Caki2 (cell line): ENCODE measurements around the gene STK11. TPM values are rescaled to one million over a fixed set of nuclear protein-coding genes. Genes with fewer than 3 reads are reported as not detected.

Experiments used
- DNase-seq: peaks from one replicate; pipeline ENCODE4 v3.0.0-alpha.2; 2015; ENCODE audit warnings: low read depth
- in situ Hi-C: cut with HindIII; loops from 2 replicates; pipeline ENCODE4 v1.10.0; 2016; ENCODE audit warnings: low sequenced_read_pairs, low pct_unique_long_range_greater_than_20kb, mixed read lengths
- total RNA-seq: library from RNA; depleted of rRNA; stranded (reverse); fragments of >200 nt; shearing (Covaris generic); gene quantifications from 2 replicates; pipeline ENCODE4 v1.2.3, GENCODE V29; 2014; ENCODE audit warnings: low replicate concordance; rRNA removed

STK11 gene
- total RNA-seq, 1 experiment from 2014 or later = 74.2 TPM

DNA sequence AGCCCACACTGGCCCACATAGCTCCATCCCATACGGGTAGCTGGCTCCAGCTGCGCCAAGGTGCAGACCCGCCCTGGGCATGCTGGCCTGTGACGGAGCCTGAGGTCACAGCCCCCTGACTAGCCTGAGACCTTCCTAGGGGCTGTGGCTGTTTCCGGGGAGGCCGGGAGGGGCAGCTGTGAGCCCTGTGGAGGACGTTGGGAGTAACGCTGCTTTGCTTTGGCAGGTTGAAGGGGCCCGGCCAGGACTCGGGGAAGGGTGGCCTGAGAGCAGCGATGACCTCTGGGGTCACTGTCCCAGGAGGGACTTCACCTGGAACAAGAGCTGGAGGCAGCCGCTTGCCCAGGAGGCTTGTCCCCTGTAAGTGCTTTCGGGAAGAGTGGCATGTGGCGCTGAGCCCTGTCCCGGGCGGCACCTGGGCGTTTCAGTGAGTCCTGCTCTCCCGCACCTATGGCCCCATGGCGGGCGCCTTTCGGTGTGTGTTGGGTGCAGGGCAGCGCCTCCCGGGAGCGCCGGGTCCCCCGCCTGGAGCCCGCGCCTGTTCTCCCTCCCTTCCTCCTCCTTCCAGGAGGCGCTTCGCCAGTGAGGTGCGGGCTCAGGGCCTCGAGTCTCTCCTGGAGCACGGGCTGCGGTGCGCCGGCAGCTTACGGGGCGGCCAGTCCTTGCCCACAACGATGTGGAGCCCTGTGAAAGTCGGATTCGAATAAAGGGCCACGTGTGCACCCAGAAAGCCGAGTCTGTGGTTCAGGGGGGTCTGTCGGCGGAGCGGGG lies 68.7 kb downstream of the STK11 start:
- no peak for DNase-seq
- in situ Hi-C loops = no loop called here

DNA sequence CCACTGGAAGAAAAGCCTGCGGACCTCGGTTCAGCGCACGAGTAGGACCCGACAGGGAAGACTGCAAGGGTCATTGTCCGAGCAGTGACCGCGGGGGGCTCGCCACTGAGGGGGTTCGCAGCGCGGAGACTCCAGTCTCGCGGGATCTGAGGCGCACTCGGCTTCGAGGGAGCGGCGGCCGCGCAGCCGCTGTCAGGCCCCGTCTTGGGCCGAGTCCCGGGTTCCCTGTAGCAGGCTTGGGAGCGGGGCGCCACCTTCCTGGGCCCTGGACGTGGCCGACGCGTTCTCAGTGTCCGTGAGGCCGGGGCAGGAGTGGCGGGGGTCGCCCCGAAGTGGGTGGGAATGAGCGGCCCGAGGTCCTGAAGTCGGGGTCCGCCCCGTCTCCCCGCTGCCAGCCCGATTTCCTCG lies 69.3 kb downstream of the STK11 start:
- no peak for DNase-seq
- in situ Hi-C loops = no loop called here

DNA sequence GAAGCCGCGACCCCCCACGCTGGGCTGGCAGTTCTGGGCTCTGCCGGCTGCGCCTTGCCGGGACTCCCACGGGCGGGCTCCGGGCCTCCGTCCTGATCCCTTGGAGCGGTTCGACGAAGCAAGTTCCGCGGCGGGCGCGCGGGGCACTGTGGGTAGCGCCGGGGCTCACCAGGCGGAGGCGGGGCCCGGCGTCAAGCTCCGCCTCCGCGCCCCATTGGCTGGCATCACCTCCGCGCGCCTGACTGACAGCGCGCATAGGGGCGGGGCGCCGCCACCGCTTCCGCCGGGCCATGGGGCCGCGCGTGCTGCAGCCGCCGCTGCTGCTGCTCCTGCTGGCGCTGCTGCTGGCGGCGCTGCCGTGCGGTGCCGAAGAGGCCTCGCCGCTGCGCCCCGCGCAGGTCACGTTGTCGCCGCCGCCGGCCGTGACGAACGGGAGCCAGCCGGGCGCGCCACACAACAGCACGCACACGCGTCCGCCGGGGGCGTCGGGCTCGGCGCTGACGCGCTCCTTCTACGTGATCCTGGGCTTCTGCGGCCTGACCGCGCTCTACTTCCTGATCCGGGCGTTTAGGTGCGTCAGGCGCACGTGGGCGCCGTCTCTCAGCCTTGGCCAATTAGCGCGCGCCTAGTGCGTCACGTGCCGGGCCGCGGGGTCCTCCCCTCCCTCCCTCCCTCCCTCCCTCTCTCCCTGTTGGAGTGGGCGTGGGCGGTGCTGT lies 69.8 kb downstream of the STK11 start, which contains the start of gene FAM174C:
Gene FAM174C, plus strand, starts transcription at position 271 of the 716 bp plus-strand sequence. Its CDS starts 20 bp downstream, at position 291.
- peak; percentile 93 for DNase-seq
- in situ Hi-C loops = no loop called here

DNA sequence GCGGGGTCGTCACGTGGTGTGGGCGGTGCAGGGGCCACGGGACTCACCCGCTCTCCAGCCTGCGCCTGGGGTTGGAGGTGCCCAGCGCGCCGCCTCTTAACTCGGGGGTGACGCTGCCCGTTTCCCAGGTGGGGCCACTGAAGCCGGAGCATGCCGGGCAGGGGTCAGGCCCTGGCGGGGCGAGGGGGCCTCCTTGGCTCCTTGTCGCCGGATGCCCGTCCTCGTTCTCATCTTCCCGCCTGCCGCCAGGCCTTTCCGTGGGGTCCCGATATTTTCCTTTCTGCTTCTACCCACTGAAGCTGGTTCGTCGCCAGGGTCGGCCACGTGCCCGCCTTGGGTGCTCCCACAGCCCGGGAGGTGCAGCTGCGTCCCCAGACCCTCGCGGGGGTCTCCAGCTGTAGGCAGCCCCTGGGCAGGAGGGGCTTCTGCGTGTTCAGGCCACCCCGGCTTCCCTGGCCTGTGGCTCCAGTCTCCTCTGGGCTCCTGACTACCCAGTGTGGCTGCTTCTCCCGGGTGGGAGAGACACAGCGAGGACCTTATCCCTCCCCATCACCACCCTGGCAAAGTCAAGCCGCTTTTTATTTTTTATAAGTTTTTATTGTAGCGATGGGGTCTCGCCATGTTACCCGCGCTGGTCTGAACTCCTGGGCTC lies 70.5 kb downstream of the STK11 start:
- no peak for DNase-seq
- in situ Hi-C loops = no loop called here

DNA sequence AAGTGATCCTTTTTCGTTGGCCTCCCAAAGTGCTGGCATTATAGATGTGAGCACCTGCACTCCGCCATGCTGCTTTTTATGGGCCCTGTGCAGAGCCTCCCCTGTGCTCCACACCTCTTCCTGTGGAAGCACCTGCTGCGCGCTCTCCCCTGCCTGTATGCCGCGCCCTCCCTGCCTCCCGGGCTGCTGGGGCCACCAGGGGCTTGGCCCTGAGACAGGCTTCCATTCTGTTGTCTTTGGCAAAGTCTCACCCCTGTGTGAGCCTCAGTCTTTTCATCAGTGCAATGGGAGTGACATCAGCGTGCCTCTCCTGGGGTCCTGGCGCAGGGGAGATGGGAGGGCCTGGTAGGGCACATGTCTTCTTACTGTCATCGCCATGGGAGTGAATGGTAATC lies 71.0 kb downstream of the STK11 start:
- no peak for DNase-seq
- in situ Hi-C loops = no loop called here

DNA sequence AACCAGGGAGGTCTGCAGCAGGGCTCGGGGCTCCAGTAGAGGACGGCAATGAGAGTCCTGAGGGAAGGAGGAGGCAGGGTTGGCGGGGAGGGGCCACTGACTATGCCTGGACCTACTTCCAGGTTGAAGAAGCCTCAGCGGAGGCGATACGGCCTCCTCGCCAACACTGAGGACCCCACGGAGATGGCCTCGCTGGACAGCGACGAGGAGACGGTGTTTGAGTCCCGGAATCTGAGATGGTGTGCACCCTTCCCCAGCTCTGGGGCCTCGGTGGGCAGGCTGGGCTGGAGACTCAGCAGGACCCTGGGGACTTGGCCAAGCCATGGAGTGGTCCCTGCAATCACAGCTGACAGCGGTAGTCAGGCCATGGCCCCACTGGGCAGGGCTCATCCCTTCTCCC lies 71.5 kb downstream of the STK11 start:
- DNase-seq = no peak
- in situ Hi-C loops = no loop called here

Other genes with a start within 250 kb of the STK11 start
- 99.1 and 111 TPM in 2 replicates for gene WDR18, start 221.4 kb upstream of the STK11 start, total RNA-seq
- gene GRIN3B, start 205.4 kb upstream of the STK11 start, total RNA-seq = not detected in 2 replicates
- 61.5 and 120 TPM in 2 replicates for gene TMEM259, start 184.7 kb upstream of the STK11 start, total RNA-seq
- gene RNU6-2, start 184.3 kb upstream of the STK11 start, total RNA-seq = not detected in 2 replicates
- gene CNN2, start 179.2 kb upstream of the STK11 start, total RNA-seq = 78.5 and 93.1 TPM in 2 replicates
- gene ABCA7, start 165.7 kb upstream of the STK11 start, total RNA-seq = 10.5 and 32.1 TPM in 2 replicates
- gene ARHGAP45, start 138.6 kb upstream of the STK11 start, total RNA-seq = 17.3 and 36.7 TPM in 2 replicates
- gene POLR2E, start 110.4 kb upstream of the STK11 start, total RNA-seq = 119 and 180 TPM in 2 replicates
- 693 and 719 TPM in 2 replicates for gene GPX4, start 101.8 kb upstream of the STK11 start, total RNA-seq
- gene SBNO2, start 31.5 kb upstream of the STK11 start, total RNA-seq = 20.1 and 23.7 TPM in 2 replicates
- 0.24 and 1.9 TPM in 2 replicates for gene CBARP, start 32.2 kb downstream of the STK11 start, total RNA-seq
- 17.9 and 24.9 TPM in 2 replicates for gene ATP5F1D, start 36.0 kb downstream of the STK11 start, total RNA-seq
- 5.8 and 7.6 TPM in 2 replicates for gene MIDN, start 42.8 kb downstream of the STK11 start, total RNA-seq
- 51.1 and 84.1 TPM in 2 replicates for gene CIRBP, start 63.6 kb downstream of the STK11 start, total RNA-seq
- 24.8 and 29.5 TPM in 2 replicates for gene FAM174C, start 69.8 kb downstream of the STK11 start, total RNA-seq
- gene EFNA2, start 80.1 kb downstream of the STK11 start, total RNA-seq = not detected in 2 replicates
- 43.2 and 58.6 TPM in 2 replicates for gene NDUFS7, start 178.1 kb downstream of the STK11 start, total RNA-seq
- 25.5 and 68.1 TPM in 2 replicates for gene GAMT, start 195.8 kb downstream of the STK11 start, total RNA-seq
- 80.1 and 97.4 TPM in 2 replicates for gene DAZAP1, start 201.8 kb downstream of the STK11 start, total RNA-seq
- gene RPS15, start 232.6 kb downstream of the STK11 start, total RNA-seq = 347 and 450 TPM in 2 replicates
- gene APC2, start 244.3 kb downstream of the STK11 start, total RNA-seq = not detected in 2 replicates